Right lobe of liver (tissue), 4 donors: ENCODE measurements around the gene LRCH1.

Experiments
- POLR2A ChIP-seq: fragments of 450-650 bp; IDR thresholded peaks from one replicate; pipeline ENCODE4 v1.6.1; 2017; ENCODE audit warnings: antibody characterized with exemption, mild to moderate bottlenecking
- TF ChIP-seq, protein P1 (sequence below), 4 donors: fragments of 200-600 bp in 3 of 4; fragments of 450-650 bp in 1 of 4; IDR thresholded peaks; one replicate each; pipeline versions ENCODE4 v1.5.1 to v1.8.0; 2016 to 2022; ENCODE audit warnings: antibody characterized with exemption in 4 of 4, mild to moderate bottlenecking in 2 of 4
- donor health status: DM: no; HTN: no; CAD: no.
- donor health status: DM: no; HTN: no; CAD: no.
- donor health status: DM: no; HTN: yes; CAD: no.

DNA sequence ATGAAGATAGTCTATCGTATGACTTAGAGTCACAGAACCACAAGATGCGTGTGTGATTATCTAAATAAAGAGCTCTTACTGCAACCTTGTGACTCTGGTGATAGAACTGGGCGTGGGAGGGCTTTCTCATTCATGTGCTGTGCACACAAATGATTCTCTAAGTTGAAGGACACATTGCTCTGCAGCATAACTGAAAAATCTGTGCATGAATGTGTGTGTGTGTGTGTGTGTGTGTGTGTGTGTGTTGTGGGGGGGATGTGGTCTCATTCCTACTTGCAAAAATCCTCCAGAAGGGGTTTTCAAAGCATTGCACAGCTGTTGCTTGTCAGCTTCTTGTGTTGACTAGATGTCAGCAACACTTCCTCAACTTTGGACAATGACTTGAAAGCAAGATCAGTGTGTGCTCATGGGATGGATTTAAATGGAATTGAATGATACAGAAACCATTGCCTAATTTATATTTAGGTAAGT is 22.4 kb downstream of the LRCH1 start:
- TF ChIP-seq, protein P1, sequence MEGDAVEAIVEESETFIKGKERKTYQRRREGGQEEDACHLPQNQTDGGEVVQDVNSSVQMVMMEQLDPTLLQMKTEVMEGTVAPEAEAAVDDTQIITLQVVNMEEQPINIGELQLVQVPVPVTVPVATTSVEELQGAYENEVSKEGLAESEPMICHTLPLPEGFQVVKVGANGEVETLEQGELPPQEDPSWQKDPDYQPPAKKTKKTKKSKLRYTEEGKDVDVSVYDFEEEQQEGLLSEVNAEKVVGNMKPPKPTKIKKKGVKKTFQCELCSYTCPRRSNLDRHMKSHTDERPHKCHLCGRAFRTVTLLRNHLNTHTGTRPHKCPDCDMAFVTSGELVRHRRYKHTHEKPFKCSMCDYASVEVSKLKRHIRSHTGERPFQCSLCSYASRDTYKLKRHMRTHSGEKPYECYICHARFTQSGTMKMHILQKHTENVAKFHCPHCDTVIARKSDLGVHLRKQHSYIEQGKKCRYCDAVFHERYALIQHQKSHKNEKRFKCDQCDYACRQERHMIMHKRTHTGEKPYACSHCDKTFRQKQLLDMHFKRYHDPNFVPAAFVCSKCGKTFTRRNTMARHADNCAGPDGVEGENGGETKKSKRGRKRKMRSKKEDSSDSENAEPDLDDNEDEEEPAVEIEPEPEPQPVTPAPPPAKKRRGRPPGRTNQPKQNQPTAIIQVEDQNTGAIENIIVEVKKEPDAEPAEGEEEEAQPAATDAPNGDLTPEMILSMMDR (IDR thresholded peaks at IDR 0.05), result no peak
- no peak for TF ChIP-seq POLR2A
